GM19467 (cell line): Measurements from ENCODE around the gene CPXM2.

Experiments used
- ATAC-seq: cut with Tn5 transposase; IDR thresholded peaks from one replicate; pipeline ENCODE4 v1.9.1; 2021; ENCODE audit warnings: mild to moderate bottlenecking, moderate library complexity; ENCODE audit not compliant: unreplicated experiment

Gene CPXM2

DNA sequence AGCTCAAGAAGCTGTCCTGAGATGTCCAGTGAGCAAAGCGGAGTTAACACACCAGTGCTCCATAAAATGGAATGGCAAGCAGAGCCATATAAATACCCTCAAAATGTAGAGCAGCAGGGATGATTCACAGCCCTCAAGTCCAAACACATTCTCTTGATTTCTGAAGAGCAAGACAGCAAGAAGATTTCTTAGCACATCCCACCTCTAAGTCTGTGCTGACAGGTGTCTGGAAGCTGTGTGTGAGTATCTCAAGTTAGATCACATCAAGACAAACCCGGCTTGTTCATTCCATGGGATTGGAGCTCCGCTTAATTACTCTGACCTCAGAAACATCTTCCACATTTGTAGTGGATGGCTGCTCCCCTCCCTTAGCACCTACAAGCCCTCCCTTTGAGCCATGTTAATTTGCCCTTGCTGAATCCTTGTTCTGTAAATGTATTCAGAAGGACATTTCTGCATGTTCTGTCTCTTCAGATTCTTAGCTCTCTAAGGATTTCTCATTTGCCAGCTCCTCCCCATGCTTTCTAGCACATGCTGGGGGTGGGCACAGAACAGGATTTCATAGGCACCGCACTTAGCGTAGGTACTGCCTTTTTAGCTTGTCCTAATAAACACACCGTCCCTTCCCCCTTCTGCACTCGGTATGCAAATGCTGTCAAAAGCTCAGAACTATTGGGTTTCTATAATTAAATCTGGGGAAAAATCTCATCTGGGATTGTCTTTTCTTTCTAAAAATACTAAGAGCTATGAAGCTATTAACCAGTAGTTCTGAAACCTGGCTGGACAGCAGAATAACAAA lies 112.7 kb downstream of the CPXM2 start:
- ATAC-seq, result no peak

DNA sequence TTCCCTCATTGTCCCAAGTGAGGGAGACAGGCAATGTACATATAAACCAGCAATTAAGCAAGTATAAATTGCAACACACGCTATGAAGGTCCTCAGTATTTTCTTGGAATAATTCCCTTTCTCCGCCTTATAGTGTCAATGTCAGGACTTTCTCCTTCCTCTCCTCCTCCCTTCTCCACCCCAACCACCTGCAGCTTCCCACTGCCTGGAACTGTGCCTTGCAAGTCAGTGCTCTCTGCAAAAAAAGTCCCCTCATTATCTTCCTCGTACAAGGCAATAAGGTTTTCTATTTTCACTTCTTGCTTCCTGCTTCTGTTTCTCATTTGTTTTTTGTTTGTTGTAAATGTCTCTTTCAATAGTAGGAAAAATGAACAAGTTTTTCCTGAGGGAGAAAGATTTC lies 113.7 kb downstream of the CPXM2 start:
- no peak for ATAC-seq

DNA sequence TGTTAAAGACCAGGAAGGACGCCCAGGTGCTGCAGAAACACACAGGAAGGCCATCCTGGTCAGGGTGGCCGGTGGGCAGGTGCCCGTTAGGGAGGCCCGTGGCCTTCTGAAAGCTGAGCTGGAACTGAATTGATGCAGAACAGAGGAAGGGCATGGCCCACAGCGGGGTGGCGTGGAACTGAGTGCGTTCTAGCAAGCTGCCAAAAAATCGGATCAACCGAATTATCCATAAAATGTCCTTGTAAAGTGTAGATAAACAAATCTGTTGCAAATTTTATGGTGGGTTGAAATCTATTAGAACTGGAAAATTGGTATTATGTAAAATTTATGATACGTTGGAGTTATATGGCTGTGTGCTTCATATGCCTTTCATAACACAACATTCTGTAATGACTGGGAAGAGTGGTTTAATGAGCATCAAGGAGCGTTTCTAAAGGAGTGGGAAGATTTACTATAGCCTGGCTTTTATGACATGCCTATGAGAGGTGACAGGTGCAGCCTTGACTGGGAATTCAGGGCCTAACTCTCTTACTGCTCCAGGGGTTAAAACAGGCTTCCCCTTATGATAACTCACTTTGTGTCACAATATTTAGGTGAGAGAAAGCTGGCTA lies 117.4 kb downstream of the CPXM2 start:
- ATAC-seq, result no peak

DNA sequence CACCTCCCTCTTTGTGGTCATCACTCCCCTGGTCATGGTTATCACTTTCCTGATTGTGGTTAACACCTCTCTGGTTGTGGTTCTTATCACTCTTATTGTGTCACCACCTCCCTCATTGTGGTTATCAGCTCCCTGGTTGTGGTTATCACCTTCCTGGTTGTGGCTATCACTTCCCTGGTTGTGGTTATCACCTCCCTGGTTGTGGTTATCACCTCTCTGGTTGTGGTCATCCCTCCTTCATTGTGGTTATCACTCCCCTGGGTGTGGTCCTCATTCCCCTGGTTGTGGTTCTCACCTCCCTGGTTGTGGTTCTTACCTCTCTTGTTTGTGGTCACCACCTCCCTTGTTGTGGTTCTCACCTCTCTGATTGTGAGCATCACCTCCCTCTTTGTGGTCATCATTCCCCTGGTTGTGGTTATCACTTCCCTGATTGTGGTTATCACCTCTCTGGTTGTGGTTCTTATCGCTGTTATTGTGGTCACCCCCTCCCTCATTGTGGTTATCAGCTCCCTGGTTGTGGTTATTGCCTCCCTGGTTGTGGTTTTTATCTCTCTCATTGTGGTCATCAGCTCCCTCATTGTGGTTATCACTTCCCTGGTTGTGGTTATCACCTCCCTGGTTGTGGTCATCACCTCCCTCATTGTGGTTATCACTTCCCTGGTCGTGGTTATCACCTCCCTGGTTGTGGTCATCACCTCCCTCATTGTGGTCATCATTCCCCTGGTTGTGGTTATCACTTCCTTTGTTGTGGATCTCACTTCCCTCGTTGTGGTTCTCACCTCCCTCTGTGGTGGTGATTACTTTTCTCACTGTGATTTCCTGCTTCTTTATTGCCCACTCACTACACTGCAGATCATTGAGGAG lies 118.7 kb downstream of the CPXM2 start:
- ATAC-seq, result no peak

DNA sequence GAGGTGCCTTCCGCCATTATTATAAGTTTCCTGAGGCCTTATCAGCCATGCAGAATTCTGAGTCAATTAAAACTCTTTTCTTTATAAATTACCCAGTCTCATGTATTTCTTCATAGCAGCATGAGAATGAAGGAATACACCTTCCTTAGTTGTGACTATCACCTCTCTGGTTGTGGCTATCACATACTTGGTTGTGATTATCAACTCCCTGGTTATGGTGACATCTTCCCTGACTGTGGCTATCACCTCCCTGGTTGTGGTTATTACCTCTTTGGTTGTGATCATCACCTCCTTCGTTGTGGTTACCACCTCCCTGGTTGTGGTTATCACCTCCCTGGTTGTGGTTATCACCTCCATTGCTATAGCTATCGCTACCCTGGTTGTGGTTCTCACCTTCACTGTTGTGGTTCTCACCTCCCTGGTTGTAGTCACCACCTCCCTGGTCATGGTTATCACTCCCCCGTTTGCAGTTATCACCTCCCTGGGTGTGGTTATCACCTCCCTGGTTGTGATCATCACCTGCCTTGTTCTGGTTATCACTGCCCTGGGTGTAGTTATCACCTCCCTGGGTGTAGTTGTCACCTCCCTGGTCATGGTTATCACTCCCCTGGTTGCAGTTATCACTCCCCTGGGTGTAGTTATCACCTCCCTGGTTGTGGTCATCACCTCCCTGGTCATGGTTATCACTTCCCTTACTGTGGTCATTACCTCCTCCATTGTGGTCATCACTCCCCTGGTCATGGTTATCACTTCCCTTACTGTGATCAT lies 119.5 kb downstream of the CPXM2 start:
- no peak for ATAC-seq

DNA sequence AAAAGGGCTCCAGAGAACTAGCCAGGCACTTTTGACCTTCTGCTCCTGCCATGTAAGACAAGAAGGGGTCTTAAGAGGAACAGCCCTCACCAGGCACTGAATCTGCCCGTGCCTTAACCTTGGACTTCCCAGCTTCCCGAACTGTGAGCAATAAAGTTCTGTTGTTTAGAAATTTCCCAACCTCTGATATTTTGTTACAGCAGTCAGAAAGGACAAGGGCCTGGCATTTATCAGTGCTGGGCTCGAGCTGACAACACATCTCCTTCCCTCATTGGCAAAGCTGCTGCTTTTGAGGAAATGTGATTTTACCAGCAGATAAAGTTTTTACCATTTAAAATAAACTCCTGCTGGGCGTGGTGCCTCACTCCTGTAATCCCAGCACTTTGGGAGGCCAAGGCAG lies 122.0 kb downstream of the CPXM2 start:
- no peak for ATAC-seq

DNA sequence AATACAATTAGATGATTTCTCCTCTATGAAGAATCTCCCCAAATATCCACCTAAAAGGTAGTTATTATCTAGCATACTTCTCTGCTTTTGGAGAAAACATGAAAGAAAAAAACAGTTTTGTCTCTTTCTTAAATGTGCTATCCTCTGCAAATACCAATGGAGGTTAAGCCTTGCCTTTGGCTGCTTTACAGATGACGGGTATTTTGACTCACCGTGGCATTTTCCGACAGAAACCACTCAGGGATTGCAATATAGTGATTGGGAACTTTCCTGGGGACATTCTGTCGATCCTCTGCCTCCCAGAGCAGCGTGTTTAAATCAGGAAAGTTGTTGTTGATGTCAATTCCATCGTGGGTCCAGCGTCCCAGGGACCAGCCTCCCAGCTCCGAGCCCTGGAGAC lies 124.8 kb downstream of the CPXM2 start:
- ATAC-seq, result no peak

DNA sequence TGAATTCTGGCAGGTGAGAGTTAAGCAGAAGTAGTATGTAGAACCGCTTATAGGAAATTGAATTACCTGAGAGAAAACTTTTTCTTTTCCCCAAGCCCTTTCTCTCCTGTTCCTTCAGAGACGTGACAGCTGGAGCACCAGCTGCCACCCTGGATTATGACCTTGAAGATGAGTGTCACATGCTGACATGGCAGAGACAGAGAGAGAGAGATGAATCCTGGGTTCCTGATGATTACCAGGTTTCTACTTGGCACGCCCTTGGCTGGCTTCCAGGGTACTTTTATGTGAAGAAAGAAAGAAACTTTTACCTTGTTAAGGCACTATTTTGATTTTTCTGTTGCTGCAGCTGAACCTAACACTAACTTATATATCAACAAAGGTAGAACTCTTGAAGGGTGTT lies 125.6 kb downstream of the CPXM2 start:
- no peak for ATAC-seq

DNA sequence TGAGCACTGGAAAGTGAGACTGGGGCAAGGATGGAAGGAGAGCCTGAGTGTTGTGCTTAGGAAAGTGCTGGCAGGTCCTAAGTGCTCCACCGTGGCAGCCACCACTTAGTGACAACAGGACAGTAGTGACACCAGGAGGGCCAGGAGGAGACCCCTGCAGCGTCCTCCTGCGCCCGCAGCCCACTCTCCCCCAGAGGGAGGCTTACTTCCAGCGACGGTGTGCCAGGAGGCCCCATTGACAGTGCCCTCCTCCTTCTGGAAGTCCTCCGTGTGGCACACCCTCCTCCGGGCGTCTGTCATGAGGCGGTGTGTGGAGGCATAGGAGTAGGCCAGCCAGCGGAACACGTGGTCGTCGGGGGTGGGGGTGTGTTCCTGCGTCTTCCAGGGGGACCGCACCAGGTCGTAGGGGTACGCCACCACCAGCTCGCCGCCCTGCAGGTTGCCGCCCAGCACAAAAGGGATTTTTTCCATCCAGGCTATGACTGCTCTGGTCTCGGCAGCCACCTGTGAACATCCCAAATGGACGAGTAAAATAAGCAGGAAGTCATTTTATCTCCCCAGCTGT lies 129.9 kb downstream of the CPXM2 start:
- ATAC-seq, result no peak

DNA sequence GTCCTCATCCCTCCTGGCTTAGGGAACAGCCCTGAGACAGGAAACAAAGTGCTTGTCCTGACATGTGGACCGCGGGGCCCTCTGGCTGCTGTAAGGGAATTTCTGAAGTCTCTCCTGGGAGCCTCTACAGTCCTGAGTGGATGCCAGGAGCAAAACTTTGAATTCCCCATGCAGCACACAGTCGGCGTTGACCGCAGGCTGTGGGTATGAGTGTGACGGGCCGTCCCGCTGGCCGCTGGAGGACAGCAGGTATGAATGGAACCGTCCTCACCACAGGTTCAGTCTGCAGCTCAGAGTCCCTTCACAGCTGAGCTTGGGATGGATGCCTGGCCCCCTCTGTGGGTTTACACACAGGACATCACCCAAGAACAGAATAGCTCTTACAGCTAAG lies 130.6 kb downstream of the CPXM2 start:
- ATAC-seq, result no peak

DNA sequence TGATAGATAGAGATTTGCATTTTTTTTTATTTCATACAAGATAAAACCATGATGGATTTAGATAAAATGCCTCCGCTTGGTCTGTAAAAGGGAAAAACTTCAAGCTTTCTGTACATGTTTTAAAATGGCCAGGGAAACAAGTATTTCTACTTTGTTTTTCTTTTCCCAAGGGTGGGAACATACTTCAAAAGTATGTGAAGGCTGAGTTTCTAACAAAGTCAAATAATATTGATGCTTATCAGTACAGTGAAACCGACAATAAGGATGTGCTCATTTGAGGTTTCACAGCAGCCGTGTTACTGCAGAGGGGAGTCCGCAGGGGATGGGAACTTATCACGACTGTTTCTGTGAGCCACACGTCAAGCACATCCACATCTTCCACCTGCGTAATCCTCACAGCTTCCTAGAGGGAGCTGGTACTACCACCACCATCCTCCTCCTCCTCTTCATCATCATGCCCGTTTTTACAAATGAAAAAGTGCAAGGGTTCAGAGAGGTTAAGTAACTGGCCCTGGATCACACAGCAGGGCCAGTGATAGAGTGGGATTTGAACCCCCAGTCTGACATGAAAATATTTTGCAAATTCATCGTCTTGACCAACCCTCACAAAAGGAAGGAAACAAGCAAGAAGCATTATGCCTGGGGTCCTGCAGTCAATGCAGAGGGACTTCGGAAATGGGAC lies 131.1 kb downstream of the CPXM2 start:
- ATAC-seq, result no peak

DNA sequence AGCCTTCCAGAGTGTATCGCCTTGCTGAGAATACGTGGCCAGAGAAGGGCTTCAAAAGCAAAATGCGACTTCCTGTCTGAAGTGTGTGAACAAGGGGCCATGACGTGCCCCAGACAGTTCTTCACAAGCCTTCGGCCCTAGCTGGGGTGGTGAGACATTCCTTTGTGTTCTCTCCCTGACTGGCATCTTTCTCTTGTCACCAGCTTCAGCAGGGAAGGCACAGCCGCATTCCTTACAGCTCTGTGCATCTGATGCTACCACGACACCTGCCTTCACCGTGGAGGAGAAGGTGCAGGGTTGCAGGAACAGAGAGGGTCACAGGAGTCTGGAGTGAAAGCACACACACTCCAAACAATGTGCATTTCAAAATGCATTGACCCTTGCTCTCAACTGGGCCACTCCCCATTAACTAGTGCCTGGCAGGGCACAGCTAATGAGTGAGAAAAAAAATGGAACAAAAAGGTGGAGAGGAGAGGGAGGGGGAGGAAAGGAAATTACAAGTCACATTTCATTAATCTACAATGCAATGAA lies 132.0 kb downstream of the CPXM2 start:
- no peak for ATAC-seq

DNA sequence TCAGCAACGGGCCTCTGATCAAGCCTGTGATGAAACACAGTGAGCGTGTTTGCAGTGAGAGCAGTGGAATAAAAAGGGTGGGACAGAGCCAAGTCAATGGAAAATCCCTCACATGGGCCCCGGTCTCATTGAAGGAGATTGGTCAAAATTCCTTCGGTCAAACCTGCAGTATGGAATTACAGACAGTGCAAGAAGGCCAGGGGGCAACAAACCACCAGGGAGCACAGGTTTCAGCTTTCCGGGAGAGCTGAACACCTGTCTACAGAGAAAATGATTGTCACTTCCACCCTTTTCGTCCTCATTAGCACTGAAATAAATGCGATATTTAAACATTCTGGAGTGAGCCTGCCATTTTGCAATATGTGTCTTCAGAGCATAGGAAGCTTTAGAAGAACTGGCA lies 132.6 kb downstream of the CPXM2 start:
- ATAC-seq, result no peak

DNA sequence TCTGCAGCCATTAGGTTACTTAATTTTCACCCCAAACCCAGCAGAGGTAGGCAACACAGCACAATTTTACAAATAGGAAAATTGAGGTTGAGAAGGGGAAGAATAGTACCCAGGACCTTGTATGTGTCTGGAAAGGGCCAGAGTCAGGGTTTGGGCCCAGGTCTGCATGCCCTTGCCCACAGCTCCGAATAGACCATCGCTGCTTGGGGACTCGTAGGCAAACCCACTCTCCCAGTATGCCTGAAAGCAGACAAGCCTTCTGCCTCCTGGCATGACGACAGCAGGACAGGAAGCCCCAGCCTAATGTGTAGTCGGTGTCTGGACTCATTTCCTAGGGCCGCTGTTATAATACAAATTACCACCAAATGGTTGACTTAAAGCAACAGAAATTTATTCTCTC lies 133.8 kb downstream of the CPXM2 start:
- ATAC-seq, result no peak

DNA sequence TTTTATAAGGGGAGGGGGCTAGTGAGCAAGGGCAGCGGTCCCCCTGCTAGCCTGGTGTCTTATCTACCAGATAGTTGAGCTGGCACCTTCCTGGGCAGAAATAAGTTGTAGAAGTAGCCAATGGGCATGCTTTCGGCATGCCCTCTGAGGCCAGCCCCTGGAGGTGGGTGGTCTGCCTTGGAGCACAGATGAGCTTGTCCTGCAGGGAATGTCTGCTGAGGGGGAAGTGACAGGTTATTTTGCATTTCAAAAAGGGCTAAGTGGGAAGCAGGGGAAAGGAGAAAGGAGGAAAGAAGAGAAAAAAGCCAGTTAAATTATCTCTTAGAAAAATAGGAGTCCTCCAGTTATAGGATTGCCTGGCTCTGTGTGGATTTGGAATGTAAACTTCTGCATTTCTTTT lies 136.5 kb downstream of the CPXM2 start:
- ATAC-seq, result no peak

DNA sequence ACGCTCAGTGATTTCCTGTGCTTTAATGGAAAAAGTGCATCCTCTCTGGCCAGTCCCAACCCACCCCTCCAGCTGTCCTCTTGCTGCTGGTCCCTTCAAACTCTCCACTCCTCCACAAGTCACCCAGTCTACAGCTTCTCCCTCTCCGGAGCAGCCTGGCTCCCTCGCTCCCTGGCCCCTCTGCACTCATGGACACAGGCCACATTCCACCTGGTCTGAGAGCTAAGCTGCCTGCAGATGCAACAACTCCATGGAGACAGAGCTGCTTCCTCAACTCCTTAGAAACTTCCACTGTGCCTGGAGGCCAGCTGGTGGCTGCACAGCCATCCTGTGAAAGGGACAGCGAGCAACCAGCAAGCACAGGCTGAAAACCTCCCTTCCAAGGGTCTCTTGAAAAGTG lies 137.5 kb downstream of the CPXM2 start:
- ATAC-seq, result no peak

DNA sequence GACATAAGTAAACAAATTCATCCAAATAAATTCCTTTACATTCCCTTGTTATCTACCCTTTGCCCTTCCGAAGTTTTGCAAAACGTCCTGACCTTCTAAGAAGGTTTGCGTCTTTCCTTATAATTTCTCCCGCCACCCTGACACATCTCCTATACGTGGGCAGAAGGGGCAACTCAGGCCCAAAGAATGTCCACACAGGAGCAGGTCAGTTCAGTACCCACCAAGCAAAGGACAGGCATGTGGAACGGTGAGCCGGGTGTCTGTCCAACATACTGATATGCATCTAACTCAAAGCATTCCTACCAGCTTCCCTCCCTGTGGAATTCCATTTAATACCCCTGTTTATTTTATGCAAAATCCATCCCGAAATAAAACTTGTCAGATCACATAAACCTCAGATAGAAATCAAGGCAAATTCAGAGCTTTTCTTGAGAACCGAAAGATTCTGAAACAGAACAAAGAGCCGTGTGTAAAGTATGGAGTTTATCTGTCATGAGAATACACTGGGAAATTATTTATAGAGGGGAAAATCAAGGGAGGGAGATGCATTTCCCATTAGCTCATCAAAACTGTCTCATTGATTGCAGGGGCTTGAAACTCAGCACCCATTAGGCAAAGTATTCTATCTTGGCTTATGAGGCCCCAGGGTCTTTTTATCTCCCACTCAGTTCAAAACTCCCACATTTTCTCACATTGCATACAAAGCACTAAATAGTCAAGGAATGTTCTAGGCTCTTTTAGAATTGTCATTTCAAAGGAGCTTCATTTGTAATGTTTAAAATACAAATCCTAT lies 140.1 kb downstream of the CPXM2 start:
- no peak for ATAC-seq

DNA sequence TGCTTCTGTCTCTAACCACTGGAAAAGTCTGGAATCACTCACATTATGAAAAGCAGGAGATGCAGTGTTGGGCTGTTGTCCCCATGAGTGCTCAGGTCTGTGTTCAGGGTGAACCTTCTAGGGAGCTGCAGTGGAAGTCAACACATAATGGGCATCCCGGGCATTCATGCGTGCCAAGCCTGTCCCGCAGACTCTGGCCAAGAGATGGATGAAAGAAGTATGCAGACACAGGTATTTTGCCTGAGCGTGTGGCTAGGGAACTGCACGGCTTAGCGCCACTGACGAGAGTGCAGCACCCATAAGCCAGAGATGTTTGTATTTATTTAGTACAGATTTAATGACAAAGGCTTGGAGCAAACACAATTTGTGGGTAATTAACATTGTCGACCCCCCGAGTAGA lies 140.7 kb downstream of the CPXM2 start:
- no peak for ATAC-seq

DNA sequence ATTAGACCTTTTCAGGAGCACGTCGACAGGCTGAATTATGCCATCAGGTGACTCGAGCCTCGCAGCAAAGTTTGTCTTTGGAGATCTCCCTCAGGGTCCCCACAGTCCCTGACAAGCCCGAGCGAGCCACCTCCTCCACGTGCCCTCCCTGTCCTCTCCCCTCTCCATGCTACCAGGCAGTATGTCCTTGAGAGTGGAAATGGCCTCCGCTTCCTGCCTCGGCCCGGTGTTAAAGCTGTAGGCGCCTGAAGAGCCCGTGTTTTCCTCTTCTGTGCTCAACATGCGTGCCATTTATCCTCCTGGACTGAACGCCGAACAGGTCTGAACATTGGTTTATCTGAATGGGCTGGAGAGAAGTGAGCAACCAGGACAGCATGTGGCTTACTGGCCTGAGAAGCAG lies 142.9 kb downstream of the CPXM2 start:
- ATAC-seq, result no peak
